Measurements from ENCODE around the gene H2BK1.

H2BK1 gene

GRCh38 chr7:151179287-151179860 is 30.9 kb downstream of the H2BK1 start:
- TF ChIP-seq POLR2A (IDR thresholded peaks at IDR 0.05; ENCODE audit: low read depth, low read length): no peak
- FAIRE-seq (no peak), DNase-seq (ENCODE audit: insufficient read length, low spot score) (no peak)

GRCh38 chr7:151178831-151179230 is 31.5 kb downstream of the H2BK1 start:
- DNase-seq (ENCODE audit: insufficient read length, low spot score) (no peak), FAIRE-seq (no peak)
- no peak for TF ChIP-seq POLR2A (IDR thresholded peaks at IDR 0.05; ENCODE audit: low read depth, low read length)

GRCh38 chr7:151178236-151178635 is 32.1 kb downstream of the H2BK1 start:
- FAIRE-seq (no peak), DNase-seq (ENCODE audit: insufficient read length, low spot score) (no peak)
- TF ChIP-seq POLR2A (IDR thresholded peaks at IDR 0.05; ENCODE audit: low read depth, low read length): no peak

GRCh38 chr7:151177310-151177709 is 33.0 kb downstream of the H2BK1 start:
- DNase-seq (ENCODE audit: insufficient read length, low spot score): no peak
- no peak for TF ChIP-seq POLR2A (IDR thresholded peaks at IDR 0.05; ENCODE audit: low read depth, low read length)
- no peak for FAIRE-seq

- DNase-seq (ENCODE audit: insufficient read length, low spot score) (no peak), FAIRE-seq (no peak)
- TF ChIP-seq POLR2A (IDR thresholded peaks at IDR 0.05; ENCODE audit: low read depth, low read length): no peak
Observed at GRCh38 chr7:151176401-151176800, 33.9 kb downstream of the H2BK1 start.

GRCh38 chr7:151175793-151176311 is 34.4 kb downstream of the H2BK1 start:
- DNase-seq (ENCODE audit: insufficient read length, low spot score) (no peak), FAIRE-seq (no peak)
- no peak for TF ChIP-seq POLR2A (IDR thresholded peaks at IDR 0.05; ENCODE audit: low read depth, low read length)

GRCh38 chr7:151175047-151175792 is 35.1 kb downstream of the H2BK1 start:
- DNase-seq (ENCODE audit: insufficient read length, low spot score) (no peak), FAIRE-seq (no peak)
- TF ChIP-seq POLR2A (IDR thresholded peaks at IDR 0.05; ENCODE audit: low read depth, low read length): no peak

- FAIRE-seq: no peak
- no peak for DNase-seq (ENCODE audit: insufficient read length, low spot score)
- no peak for TF ChIP-seq POLR2A (IDR thresholded peaks at IDR 0.05; ENCODE audit: low read depth, low read length)
Observed at GRCh38 chr7:151174246-151175046, 35.8 kb downstream of the H2BK1 start.

- no peak for FAIRE-seq
- no peak for TF ChIP-seq POLR2A (IDR thresholded peaks at IDR 0.05; ENCODE audit: low read depth, low read length)
- no peak for DNase-seq (ENCODE audit: insufficient read length, low spot score)
Observed at GRCh38 chr7:151173386-151174245, 36.7 kb downstream of the H2BK1 start.

GRCh38 chr7:151172273-151173141 is 37.8 kb downstream of the H2BK1 start:
- FAIRE-seq: no peak
- peak; percentile 89 for DNase-seq (ENCODE audit: insufficient read length, low spot score)
- no peak for TF ChIP-seq POLR2A (IDR thresholded peaks at IDR 0.05; ENCODE audit: low read depth, low read length)

- DNase-seq (ENCODE audit: insufficient read length, low spot score): no peak
- TF ChIP-seq POLR2A (IDR thresholded peaks at IDR 0.05; ENCODE audit: low read depth, low read length): no peak
- FAIRE-seq: no peak
Observed at GRCh38 chr7:151168787-151169162, 41.5 kb downstream of the H2BK1 start.

- no peak for DNase-seq (ENCODE audit: insufficient read length, low spot score)
- TF ChIP-seq POLR2A (IDR thresholded peaks at IDR 0.05; ENCODE audit: low read depth, low read length): no peak
- no peak for FAIRE-seq
Observed at GRCh38 chr7:151168003-151168786, 42.1 kb downstream of the H2BK1 start.

Measured in H54 (cell line).